ENCODE results near the gene FAM47A. TPM values are rescaled to one million over a fixed set of nuclear protein-coding genes. Genes with fewer than 3 reads are reported as not detected.

FAM47A gene
- total RNA-seq = not detected

- no peak for DNase-seq
Measured at GRCh38 chrX:34132028-34132427, at the start of gene FAM47A. Gene FAM47A, minus strand, starts transcription at chrX:34132314. Its CDS starts 36 bp downstream, at chrX:34132278.

DNA sequence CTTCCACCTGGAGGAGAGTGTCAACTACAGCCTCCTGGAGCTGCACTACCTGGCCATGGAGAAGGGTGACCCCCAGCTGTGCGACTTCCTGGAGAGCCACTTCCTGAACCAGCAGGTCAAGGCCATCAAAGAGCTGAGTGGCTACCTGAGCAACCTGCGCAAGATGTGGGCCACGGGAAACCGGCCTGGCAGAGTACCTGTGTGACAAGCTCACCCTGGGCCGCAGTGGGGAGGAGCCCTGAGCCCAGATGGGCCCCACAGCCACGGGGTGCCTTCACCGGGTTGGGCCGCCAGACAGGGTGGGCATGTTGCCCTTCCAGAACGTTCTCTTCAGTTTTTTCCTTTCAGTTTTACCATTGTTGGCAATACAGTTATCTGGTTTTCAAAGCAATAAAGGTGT lies 15.2 kb upstream of the FAM47A start:
- no peak for DNase-seq

DNA sequence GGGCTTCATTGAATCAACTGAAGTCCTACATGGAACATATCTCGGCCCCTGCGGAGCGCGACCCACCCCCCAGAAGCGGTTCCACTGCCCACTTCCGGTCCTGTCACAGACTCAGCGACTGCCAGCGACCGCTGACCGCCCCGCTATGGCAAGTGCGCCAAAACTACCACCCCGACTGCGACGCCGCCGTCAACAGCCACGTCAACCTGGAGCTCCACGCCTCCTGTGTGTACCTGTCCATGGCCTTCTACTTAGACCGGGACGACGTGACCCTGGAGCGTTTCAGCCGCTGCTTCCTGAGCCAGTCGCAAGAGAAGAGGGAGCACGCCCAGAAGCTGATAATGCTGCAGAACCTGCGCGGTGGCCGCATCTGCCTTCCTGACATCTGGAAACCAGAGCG lies 14.8 kb upstream of the FAM47A start:
- DNase-seq = no peak

DNA sequence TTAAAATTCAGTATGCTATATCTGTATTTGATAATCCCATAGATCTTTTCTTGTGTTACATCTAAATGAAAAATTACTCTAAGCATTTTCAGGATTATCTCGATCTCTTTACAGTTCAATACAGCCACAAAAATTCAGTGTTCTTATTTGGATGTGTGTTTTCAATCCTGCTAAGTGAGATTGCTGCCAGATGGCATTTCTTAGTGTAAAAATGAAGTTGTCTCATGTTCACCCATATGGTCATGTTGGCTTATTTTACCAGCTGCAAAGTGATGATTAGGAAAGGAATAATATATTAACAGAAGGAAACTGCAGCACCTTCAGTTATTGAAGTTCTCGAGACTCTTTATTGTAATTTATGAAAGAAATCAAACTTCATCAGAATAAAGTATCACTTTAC lies 12.1 kb upstream of the FAM47A start:
- no peak for DNase-seq

DNA sequence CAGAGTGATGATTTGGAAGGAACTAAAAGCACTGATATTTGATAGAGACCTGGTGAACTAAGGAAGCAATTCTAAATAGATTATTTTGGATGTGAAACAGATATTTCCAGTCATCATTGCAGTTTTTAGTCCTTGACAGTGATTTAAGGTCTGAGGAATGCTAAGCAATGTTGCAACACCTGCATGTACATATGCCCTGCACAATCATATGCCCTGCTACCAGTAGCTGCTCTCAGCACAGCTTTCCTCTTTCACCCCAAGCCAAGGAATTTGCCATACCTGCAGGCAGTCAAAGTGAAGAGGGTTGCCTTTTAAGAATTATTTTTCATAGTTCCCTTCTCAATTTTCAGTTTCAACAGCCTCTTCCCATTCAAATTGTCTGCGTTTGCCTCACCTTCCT lies 8.7 kb upstream of the FAM47A start:
- no peak for DNase-seq

GRCh38 chrX:34130980-34131744 lies 952 bp downstream of the FAM47A start:
- DNase-seq = no peak

DNA sequence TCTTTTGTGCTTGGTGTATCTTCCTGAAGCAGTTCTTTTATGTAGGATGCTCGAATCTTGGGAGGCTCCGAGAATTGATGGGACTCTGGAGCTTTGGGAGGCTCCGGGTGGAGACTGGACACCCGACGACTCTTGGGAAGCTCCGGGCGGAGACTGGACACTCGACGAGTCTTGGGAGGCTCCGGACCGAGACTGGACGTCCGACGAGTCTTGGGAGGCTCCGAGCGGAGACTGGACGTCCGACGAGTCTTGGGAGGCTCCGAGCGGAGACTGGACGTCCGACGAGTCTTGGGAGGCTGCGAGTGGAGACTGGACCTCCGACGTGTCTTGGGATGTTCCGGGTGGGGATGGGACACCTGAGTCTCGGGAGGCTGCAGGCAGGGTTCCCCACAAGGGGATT lies 1.6 kb downstream of the FAM47A start:
- no peak for DNase-seq

DNA sequence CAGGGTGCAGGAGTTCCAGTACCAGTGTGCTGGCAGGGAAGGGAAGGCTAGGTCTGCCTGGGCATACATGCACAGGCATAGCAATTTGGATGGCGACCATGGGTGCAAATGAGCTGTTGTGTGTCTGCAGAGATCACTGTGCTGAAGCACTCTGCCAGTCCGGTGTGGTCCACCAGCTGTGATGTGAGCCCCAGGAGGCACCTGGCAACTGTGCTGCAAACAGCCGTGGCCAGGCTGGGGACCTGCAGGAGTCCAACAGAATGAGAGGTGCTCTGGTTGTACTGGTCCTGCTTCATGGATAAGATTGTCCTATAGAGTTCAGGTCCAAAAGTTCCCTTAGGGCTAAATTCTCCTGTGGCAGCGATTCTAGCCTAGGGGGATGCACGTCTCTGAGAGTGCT lies 6.1 kb downstream of the FAM47A start:
- no peak for DNase-seq

DNA sequence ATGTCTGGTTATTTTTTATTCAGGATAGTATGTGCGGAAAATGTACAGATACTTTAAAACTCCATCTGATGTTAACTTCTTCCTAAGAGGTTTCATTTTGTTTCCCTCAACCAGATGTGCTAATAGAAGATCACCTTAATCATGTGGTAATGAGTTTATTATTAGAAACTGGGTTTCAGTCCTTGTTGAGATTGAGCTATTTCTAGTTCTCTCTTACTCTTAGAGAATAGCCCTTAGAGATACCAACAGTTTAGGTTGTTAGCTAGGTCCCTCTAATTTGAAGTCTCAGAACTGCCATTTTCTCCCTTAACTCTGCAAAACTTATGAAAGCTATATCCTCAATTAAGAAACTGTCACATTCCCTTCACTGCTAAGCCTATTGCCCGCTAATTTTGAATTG lies 13.0 kb downstream of the FAM47A start:
- no peak for DNase-seq

DNA sequence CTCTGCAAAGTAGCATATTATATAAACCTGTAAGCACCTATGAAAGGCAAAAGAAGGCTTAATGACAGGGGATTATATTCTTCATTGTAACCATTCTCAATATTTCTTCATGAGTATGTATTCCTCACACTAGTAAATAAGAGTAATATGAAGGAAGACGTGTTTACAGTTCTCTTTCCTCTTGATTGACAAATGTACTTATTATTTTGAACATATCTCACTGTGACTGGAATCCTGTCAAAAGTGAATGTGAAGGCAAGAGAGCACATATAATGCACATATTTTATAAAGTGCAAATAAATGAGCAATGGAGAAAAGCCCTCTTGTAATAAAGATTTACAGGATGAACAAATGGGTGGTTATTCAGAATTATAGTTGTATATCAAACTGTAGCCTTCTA lies 19.7 kb downstream of the FAM47A start:
- DNase-seq = no peak
